Hepatocyte (in vitro differentiated cells): ENCODE data around the gene LHFPL2. TPM values are rescaled to one million over a fixed set of nuclear protein-coding genes. Genes with fewer than 3 reads are reported as not detected.

ENCODE experiments used
- DNase-seq: peaks from one replicate; pipeline ENCODE4 v3.0.0-alpha.2; 2016; ENCODE audit warnings: low spot score
- H2AFZ ChIP-seq: fragments of 200-600 bp; sonication (generic); 2 replicates; pipeline ENCODE4 v1.6.0; 2016; ENCODE audit warnings: antibody characterized with exemption, mild to moderate bottlenecking
- H3K27ac ChIP-seq: fragments of 200-600 bp; sonication (generic); 2 replicates; pipeline ENCODE4 v1.5.1; 2016; ENCODE audit warnings: mild to moderate bottlenecking
- H3K27me3 ChIP-seq: fragments of 200-600 bp; sonication (generic); 2 replicates; pipeline ENCODE4 v1.6.1; 2016
- H3K36me3 ChIP-seq: fragments of 200-600 bp; sonication (generic); replicated peaks from 2 replicates; pipeline ENCODE4 v1.5.1; 2016; ENCODE audit warnings: low read depth; ENCODE audit not compliant: insufficient read depth
- H3K4me1 ChIP-seq: fragments of 200-600 bp; sonication (generic); 2 replicates; pipeline ENCODE4 v1.5.1; 2016; ENCODE audit warnings: mild to moderate bottlenecking, moderate library complexity; ENCODE audit not compliant: insufficient read depth
- H3K4me2 ChIP-seq: fragments of 200-600 bp; sonication (generic); 2 replicates; pipeline ENCODE4 v1.6.0; 2016
- H3K4me3 ChIP-seq: fragments of 200-600 bp; sonication (generic); 2 replicates; pipeline ENCODE4 v1.5.1; 2016; ENCODE audit warnings: mild to moderate bottlenecking
- H3K79me2 ChIP-seq: fragments of 200-600 bp; sonication (generic); 2 replicates; pipeline ENCODE4 v1.6.0; 2017; ENCODE audit warnings: mild to moderate bottlenecking
- H3K9me2 ChIP-seq: fragments of 200-600 bp; sonication (generic); replicated peaks from 2 replicates; pipeline ENCODE4 v1.6.0; 2017; ENCODE audit warnings: mild to moderate bottlenecking; ENCODE audit not compliant: insufficient read depth
- H3K9me3 ChIP-seq: fragments of 200-600 bp; sonication (generic); 2 replicates; pipeline ENCODE4 v1.5.1; 2016; ENCODE audit warnings: low read depth, mild to moderate bottlenecking
- H4K20me1 ChIP-seq: fragments of 200-600 bp; sonication (generic); 2 replicates; pipeline ENCODE4 v1.6.0; 2016; ENCODE audit warnings: mild to moderate bottlenecking; ENCODE audit not compliant: insufficient read depth, poor library complexity, severe bottlenecking
- EZH2 ChIP-seq: fragments of 200-600 bp; sonication (generic); IDR thresholded peaks from 2 replicates; pipeline ENCODE4 v1.6.1; 2016; ENCODE audit warnings: antibody characterized with exemption, mild to moderate bottlenecking, borderline replicate concordance
- EZH2phosphoT487 ChIP-seq: fragments of 200-600 bp; sonication (generic); IDR thresholded peaks from one replicate; pipeline ENCODE4 v1.6.1; 2018; ENCODE audit warnings: antibody characterized with exemption, mild to moderate bottlenecking, low read depth, moderate library complexity; ENCODE audit not compliant: unreplicated experiment, severe bottlenecking
- WGBS: methylation state at CpG from one replicate; pipeline ENCODE4 v1.1.6; 2016; ENCODE audit warnings: low lambda C conversion rate; ENCODE audit errors: missing lambda C conversion rate; 5-methylcytosine and 5-hydroxymethylcytosine counted together
- polyA plus RNA-seq: library from polyadenylated mRNA; unstranded; fragments of >200 nt; fragmentation: Nextera tagmentation; extraction: Ambion mirVana; gene quantifications from 2 replicates; pipeline ENCODE4 v1.2.1, GENCODE V29; 2016
- total RNA-seq: library from RNA; depleted of rRNA; stranded (reverse); fragments of >200 nt; gene quantifications from 2 replicates; pipeline ENCODE4 v1.2.3, GENCODE V29; 2014
- TF ChIP-seq, protein P1 (sequence below): fragments of 200-600 bp; sonication (generic); IDR thresholded peaks from 2 replicates; pipeline ENCODE4 v1.5.1; 2016; ENCODE audit warnings: antibody characterized with exemption, mild to moderate bottlenecking; ENCODE audit not compliant: poor library complexity

LHFPL2 gene
- total and polyA plus RNA-seq, 2 experiments from 2014 or later, result 15.6 to 39.9 TPM

DNA sequence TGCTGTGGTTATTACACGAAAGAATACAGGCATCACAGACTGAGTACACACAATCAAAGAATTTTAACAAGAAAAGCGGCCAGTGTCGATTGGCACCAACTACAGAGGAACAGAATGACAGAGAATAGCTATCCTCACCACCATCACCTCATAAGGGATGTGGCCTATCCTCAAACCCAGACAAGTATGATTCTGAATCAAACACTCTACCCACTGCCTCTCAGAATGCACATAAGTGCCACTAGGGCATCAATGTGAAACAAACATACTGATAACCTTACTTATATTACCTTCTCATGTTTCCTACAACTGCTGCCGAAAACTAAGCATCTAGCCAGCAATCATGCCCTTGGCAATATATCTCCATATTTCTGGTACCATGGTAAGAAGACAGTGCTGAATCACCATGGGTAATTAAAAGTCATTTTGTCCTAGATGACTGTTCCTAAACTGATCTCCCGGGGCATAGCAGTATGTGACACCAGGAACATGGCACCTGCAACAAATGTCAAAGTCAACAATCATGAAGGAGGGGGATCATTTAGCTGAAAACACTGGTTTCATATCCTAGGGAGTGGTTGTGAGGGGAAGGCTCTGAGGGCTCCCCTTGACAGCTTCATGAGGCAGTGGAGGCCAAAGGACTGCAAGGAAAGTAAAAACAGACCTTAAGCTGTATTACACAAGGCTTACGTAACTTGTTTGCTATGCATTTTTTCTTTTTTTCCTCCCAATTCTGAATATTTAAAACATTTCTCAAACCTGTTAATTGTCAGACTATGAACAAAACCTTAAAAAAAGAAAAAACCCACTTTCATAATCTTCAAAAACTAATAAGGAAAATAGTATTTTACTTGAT, 88.3 kb downstream of the LHFPL2 start:
- no peaks in the 10 kb centered on the region for H3K36me3 ChIP-seq
- no peak overlapping the region for H3K27ac ChIP-seq
- H3K27me3 ChIP-seq, result no peaks in the 10 kb centered on the region
- H4K20me1 ChIP-seq, result no peaks in the 10 kb centered on the region
- H3K9me3 ChIP-seq, result no peaks in the 10 kb centered on the region
- H3K79me2 ChIP-seq, result peaks cover 65% of the 10 kb centered on the region
- no peak overlapping the region for H2AFZ ChIP-seq
- TF ChIP-seq EZH2phosphoT487 (no peak), EZH2 (no peak)
- TF ChIP-seq, protein P1, sequence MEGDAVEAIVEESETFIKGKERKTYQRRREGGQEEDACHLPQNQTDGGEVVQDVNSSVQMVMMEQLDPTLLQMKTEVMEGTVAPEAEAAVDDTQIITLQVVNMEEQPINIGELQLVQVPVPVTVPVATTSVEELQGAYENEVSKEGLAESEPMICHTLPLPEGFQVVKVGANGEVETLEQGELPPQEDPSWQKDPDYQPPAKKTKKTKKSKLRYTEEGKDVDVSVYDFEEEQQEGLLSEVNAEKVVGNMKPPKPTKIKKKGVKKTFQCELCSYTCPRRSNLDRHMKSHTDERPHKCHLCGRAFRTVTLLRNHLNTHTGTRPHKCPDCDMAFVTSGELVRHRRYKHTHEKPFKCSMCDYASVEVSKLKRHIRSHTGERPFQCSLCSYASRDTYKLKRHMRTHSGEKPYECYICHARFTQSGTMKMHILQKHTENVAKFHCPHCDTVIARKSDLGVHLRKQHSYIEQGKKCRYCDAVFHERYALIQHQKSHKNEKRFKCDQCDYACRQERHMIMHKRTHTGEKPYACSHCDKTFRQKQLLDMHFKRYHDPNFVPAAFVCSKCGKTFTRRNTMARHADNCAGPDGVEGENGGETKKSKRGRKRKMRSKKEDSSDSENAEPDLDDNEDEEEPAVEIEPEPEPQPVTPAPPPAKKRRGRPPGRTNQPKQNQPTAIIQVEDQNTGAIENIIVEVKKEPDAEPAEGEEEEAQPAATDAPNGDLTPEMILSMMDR, result no peak
- no peak overlapping the region for H3K4me2 ChIP-seq
- H3K9me2 ChIP-seq, result no peaks in the 10 kb centered on the region
- 91% methylated on average over 6 of the region's 6 CpGs for WGBS
- H3K4me3 ChIP-seq, result no peak overlapping the region
- DNase-seq, result no peak
- no peaks in the 10 kb centered on the region for H3K4me1 ChIP-seq

GRCh38 chr5:78557601-78558000, 91.0 kb downstream of the LHFPL2 start:
- no peak overlapping the region for H3K4me2 ChIP-seq
- H3K9me2 ChIP-seq, result no peaks in the 10 kb centered on the region
- no peaks in the 10 kb centered on the region for H3K27me3 ChIP-seq
- no peaks in the 10 kb centered on the region for H3K4me1 ChIP-seq
- no peaks in the 10 kb centered on the region for H3K36me3 ChIP-seq
- DNase-seq, result no peak
- WGBS, result 94% methylated on average over 5 of the region's 5 CpGs
- H2AFZ ChIP-seq, result no peak overlapping the region
- H3K4me3 ChIP-seq, result no peak overlapping the region
- H3K9me3 ChIP-seq, result no peaks in the 10 kb centered on the region
- H4K20me1 ChIP-seq, result no peaks in the 10 kb centered on the region
- TF ChIP-seq EZH2phosphoT487 (no peak), EZH2 (no peak)
- TF ChIP-seq, protein P1, result no peak
- H3K79me2 ChIP-seq, result peaks cover 65% of the 10 kb centered on the region
- no peak overlapping the region for H3K27ac ChIP-seq

- Histone ChIP-seq H3K36me3 (no peaks in the 10 kb centered on the region), H3K79me2 (peaks cover 68% of the 10 kb centered on the region), H3K9me2 (no peaks in the 10 kb centered on the region), H4K20me1 (no peaks in the 10 kb centered on the region), H3K9me3 (no peaks in the 10 kb centered on the region), H3K4me3 (no peak overlapping the region), H2AFZ (no peak overlapping the region), H3K27ac (no peak overlapping the region), H3K27me3 (no peaks in the 10 kb centered on the region), H3K4me1 (no peaks in the 10 kb centered on the region), H3K4me2 (no peak overlapping the region)
- TF ChIP-seq EZH2phosphoT487 (no peak), EZH2 (no peak)
- TF ChIP-seq, protein P1, result no peak
- WGBS, result 78% methylated on average over 1 of the region's 1 CpG
- no peak for DNase-seq
Measured at GRCh38 chr5:78555870-78556269, 92.7 kb downstream of the LHFPL2 start.
